Left lobe of liver (tissue), 2 donors: ENCODE measurements around the gene PRMT6. TPM values are rescaled to one million over a fixed set of nuclear protein-coding genes. Genes with fewer than 3 reads are reported as not detected.
"Not testable (repeated sequence)": the region's sequence is repeated elsewhere in the genome, so short reads cannot be mapped to it uniquely, and the experiment has no call there.

Experiments
- ATAC-seq: fragments of 200-7000 bp; cut with Tn5 transposase; one replicate; pipeline ENCODE4 v1.9.1; 2020; ENCODE audit warnings: mild to moderate bottlenecking, moderate library complexity
- DNase-seq: peaks from one replicate; pipeline ENCODE4 v3.0.0-alpha.2; 2020; ENCODE audit warnings: low spot score
- total RNA-seq: library from RNA; stranded (reverse); gene quantifications from one replicate; pipeline ENCODE4 v1.2.1, GENCODE V29; 2021
- donor health status: DM: no; HTN: no; CAD: no; lungs with moderate emphysema.
- donor health status: DM: no; HTN: yes; CAD: no.

The PRMT6 gene
- 5.1 TPM for total RNA-seq

- peak; percentile 94 for ATAC-seq
These were observed at the start of gene PRMT6 for GRCh38 chr1:107056426-107057196. Gene PRMT6, plus strand, starts transcription at chr1:107056674. Its CDS starts 42 bp downstream, at chr1:107056716.

GRCh38 chr1:107009281-107009680, 47.2 kb upstream of the PRMT6 start:
- ATAC-seq, result no peak
- no peak for DNase-seq

More at GRCh38 chr1:107056426-107057196, at the start of gene PRMT6:
- peak; percentile 75 for DNase-seq

- DNase-seq, result no peak
- ATAC-seq, result no peak
These were observed 45.9 kb upstream of the PRMT6 start for GRCh38 chr1:107010582-107010981.

GRCh38 chr1:107016376-107016978, 40.0 kb upstream of the PRMT6 start:
- DNase-seq (no peak), ATAC-seq (no peak)

GRCh38 chr1:107018445-107018844, 38.0 kb upstream of the PRMT6 start:
- no peak for DNase-seq
- no peak for ATAC-seq

- ATAC-seq (no peak), DNase-seq (no peak)
These were observed 37.3 kb upstream of the PRMT6 start for GRCh38 chr1:107019166-107019565.

GRCh38 chr1:107038874-107039273, 17.6 kb upstream of the PRMT6 start:
- not testable (repeated sequence) for ATAC-seq, DNase-seq

- DNase-seq, ATAC-seq: not testable (repeated sequence)
These were observed 11.9 kb upstream of the PRMT6 start for GRCh38 chr1:107044310-107045220.

GRCh38 chr1:107047602-107048001, 8.9 kb upstream of the PRMT6 start:
- no peak for DNase-seq

GRCh38 chr1:107048241-107048640, 8.2 kb upstream of the PRMT6 start:
- ATAC-seq (no peak), DNase-seq (no peak)

More at GRCh38 chr1:107047602-107048001, 8.9 kb upstream of the PRMT6 start:
- no peak for ATAC-seq

- ATAC-seq (no peak), DNase-seq (no peak)
These were observed 5.2 kb upstream of the PRMT6 start for GRCh38 chr1:107051266-107051665.

GRCh38 chr1:107055919-107056425, 502 bp upstream of the PRMT6 start:
- ATAC-seq, DNase-seq: not testable (repeated sequence)

- ATAC-seq (peak; percentile 85), DNase-seq (peak; percentile 66)
These were observed 991 bp downstream of the PRMT6 start for GRCh38 chr1:107057197-107058133.

- DNase-seq, result no peak
These were observed 2.0 kb downstream of the PRMT6 start for GRCh38 chr1:107058245-107059032.

GRCh38 chr1:107061886-107062285, 5.4 kb downstream of the PRMT6 start:
- no peak for DNase-seq
- ATAC-seq, result no peak

More at GRCh38 chr1:107058245-107059032, 2.0 kb downstream of the PRMT6 start:
- no peak for ATAC-seq

GRCh38 chr1:107073493-107073892, 17.0 kb downstream of the PRMT6 start:
- DNase-seq (no peak), ATAC-seq (no peak)

GRCh38 chr1:107076841-107077240, 20.4 kb downstream of the PRMT6 start:
- DNase-seq (no peak), ATAC-seq (no peak)

- DNase-seq, result no peak
- ATAC-seq, result no peak
These were observed 22.8 kb downstream of the PRMT6 start for GRCh38 chr1:107079249-107079648.

GRCh38 chr1:107081102-107081501, 24.6 kb downstream of the PRMT6 start:
- ATAC-seq (no peak), DNase-seq (no peak)
